DOHH2 (cell line): ENCODE measurements around the gene CORO2B.

ENCODE experiments used
- H3F3A ChIP-seq: fragments of 200-600 bp; sonication (generic), shearing (Covaris generic); 2 replicates; pipeline ENCODE4 v1.6.0; 2016; ENCODE audit warnings: antibody characterized with exemption, mild to moderate bottlenecking; ENCODE audit not compliant: control insufficient read depth, insufficient read depth
- H3K27ac ChIP-seq: fragments of 200-600 bp; sonication (generic); 2 replicates; pipeline ENCODE4 v1.5.1; 2014; ENCODE audit warnings: low read depth, mild to moderate bottlenecking, low read length, moderate library complexity
- H3K27me3 ChIP-seq: fragments of 200-600 bp; sonication (generic); 2 replicates; pipeline ENCODE4 v1.6.1; 2014; ENCODE audit warnings: mild to moderate bottlenecking, low read length, mixed read lengths; ENCODE audit not compliant: control insufficient read depth
- H3K36me3 ChIP-seq: fragments of 200-600 bp; sonication (generic); 2 replicates; pipeline ENCODE4 v1.6.1; 2014; ENCODE audit warnings: mild to moderate bottlenecking, low read length, moderate library complexity, mixed read lengths; ENCODE audit not compliant: control insufficient read depth
- H3K4me1 ChIP-seq: fragments of 200-600 bp; sonication (generic); 2 replicates; pipeline ENCODE4 v1.6.1; 2014; ENCODE audit warnings: mild to moderate bottlenecking, low read length, mixed read lengths; ENCODE audit not compliant: control insufficient read depth
- H3K4me2 ChIP-seq: fragments of 200-600 bp; sonication (generic); 2 replicates; pipeline ENCODE4 v1.6.0; 2014; ENCODE audit warnings: mild to moderate bottlenecking, low read length, moderate library complexity
- H3K4me3 ChIP-seq: fragments of 200-600 bp; sonication (generic); 2 replicates; pipeline ENCODE4 v1.5.1; 2014; ENCODE audit warnings: mild to moderate bottlenecking, low read length, mixed read lengths
- H3K79me2 ChIP-seq: fragments of 200-600 bp; sonication (generic); 2 replicates; pipeline ENCODE4 v1.6.1; 2014; ENCODE audit warnings: mild to moderate bottlenecking, low read length, mixed read lengths; ENCODE audit not compliant: control insufficient read depth
- H3K9me2 ChIP-seq: fragments of 200-600 bp; sonication (generic); replicated peaks from 2 replicates; pipeline ENCODE4 v1.6.1; 2014; ENCODE audit warnings: mild to moderate bottlenecking, low read length, mixed read lengths; ENCODE audit not compliant: control insufficient read depth
- H3K9me3 ChIP-seq: fragments of 200-600 bp; sonication (generic); 2 replicates; pipeline ENCODE4 v1.6.1; 2014; ENCODE audit warnings: antibody characterized with exemption, low read length, mixed read lengths; ENCODE audit not compliant: control insufficient read depth, insufficient read depth
- H4K20me1 ChIP-seq: fragments of 200-600 bp; sonication (generic); 2 replicates; pipeline ENCODE4 v1.6.0; 2014; ENCODE audit warnings: low read depth, mild to moderate bottlenecking, antibody characterized with exemption, low read length, moderate library complexity; ENCODE audit not compliant: control insufficient read depth, insufficient read depth
- CTCF ChIP-seq: fragments of 200-600 bp; sonication (generic); IDR thresholded peaks from one replicate; pipeline ENCODE4 v1.5.1; 2014; ENCODE audit warnings: antibody characterized with exemption, mild to moderate bottlenecking, low read depth, low read length; ENCODE audit not compliant: poor library complexity, severe bottlenecking
- EZH2phosphoT487 ChIP-seq: fragments of 200-600 bp; sonication (generic); IDR thresholded peaks from 2 replicates; pipeline ENCODE4 v1.6.1; 2017; ENCODE audit warnings: borderline replicate concordance, mild to moderate bottlenecking, antibody characterized with exemption, low read length, moderate library complexity, mixed read lengths

CORO2B gene

GRCh38 chr15:68595761-68596160 lies 17.0 kb downstream of the CORO2B start:
- H3K4me3 ChIP-seq = no peak overlapping the region
- H3K4me2 ChIP-seq = no peak overlapping the region
- H3K27ac ChIP-seq = no peak overlapping the region
- H3K9me2 ChIP-seq = no peaks in the 10 kb centered on the region
- no peaks in the 10 kb centered on the region for H3K36me3 ChIP-seq
- H3K9me3 ChIP-seq = no peaks in the 10 kb centered on the region
- H3K27me3 ChIP-seq = peaks cover 32% of the 10 kb centered on the region
- H3F3A ChIP-seq = no peaks in the 10 kb centered on the region
- TF ChIP-seq EZH2phosphoT487 = no peak
- no peak for TF ChIP-seq CTCF
- peaks cover 13% of the 10 kb centered on the region for H3K4me1 ChIP-seq
- H3K79me2 ChIP-seq = no peaks in the 10 kb centered on the region
- H4K20me1 ChIP-seq = no peaks in the 10 kb centered on the region

- no peaks in the 10 kb centered on the region for H3K9me2 ChIP-seq
- TF ChIP-seq EZH2phosphoT487 (no peak), CTCF (no peak)
- peaks cover 28% of the 10 kb centered on the region for H3K27me3 ChIP-seq
- H4K20me1 ChIP-seq = no peaks in the 10 kb centered on the region
- no peak overlapping the region for H3K27ac ChIP-seq
- H3K9me3 ChIP-seq = no peaks in the 10 kb centered on the region
- no peak overlapping the region for H3K4me2 ChIP-seq
- H3K4me3 ChIP-seq = no peak overlapping the region
- no peaks in the 10 kb centered on the region for H3K36me3 ChIP-seq
- peaks cover 13% of the 10 kb centered on the region for H3K4me1 ChIP-seq
- H3K79me2 ChIP-seq = no peaks in the 10 kb centered on the region
- H3F3A ChIP-seq = no peaks in the 10 kb centered on the region
Measured at GRCh38 chr15:68596691-68597090, 17.9 kb downstream of the CORO2B start.

- no peak overlapping the region for H3K4me3 ChIP-seq
- TF ChIP-seq EZH2phosphoT487 = no peak
- TF ChIP-seq CTCF = no peak
- no peaks in the 10 kb centered on the region for H3K36me3 ChIP-seq
- peaks cover 13% of the 10 kb centered on the region for H3K4me1 ChIP-seq
- H3K4me2 ChIP-seq = no peak overlapping the region
- H3K9me3 ChIP-seq = no peaks in the 10 kb centered on the region
- H3K79me2 ChIP-seq = no peaks in the 10 kb centered on the region
- peaks cover 22% of the 10 kb centered on the region for H3K27me3 ChIP-seq
- no peaks in the 10 kb centered on the region for H3K9me2 ChIP-seq
- H3K27ac ChIP-seq = no peak overlapping the region
- no peaks in the 10 kb centered on the region for H4K20me1 ChIP-seq
- no peaks in the 10 kb centered on the region for H3F3A ChIP-seq
Measured at GRCh38 chr15:68597581-68597980, 18.8 kb downstream of the CORO2B start.
